MM.1S (cell line): ENCODE results near the gene TSPAN10.

Experiments used
- CTCF ChIP-seq: fragments of 300-600 bp; sonication (generic); IDR thresholded peaks from 2 replicates; pipeline ENCODE4 v1.5.1; 2016; ENCODE audit warnings: antibody characterized with exemption, low read length, mixed read lengths
- EZH2 ChIP-seq: fragments of 300-600 bp; sonication (generic); optimal IDR thresholded peaks from 2 replicates; pipeline ENCODE3; 2017; ENCODE audit warnings: low read depth, mild to moderate bottlenecking, antibody characterized with exemption, low read length, mixed read lengths
- EZH2phosphoT487 ChIP-seq: fragments of 300-600 bp; sonication (generic); IDR thresholded peaks from 2 replicates; pipeline ENCODE4 v1.6.1; 2018; ENCODE audit warnings: antibody characterized with exemption, low read length

DNA sequence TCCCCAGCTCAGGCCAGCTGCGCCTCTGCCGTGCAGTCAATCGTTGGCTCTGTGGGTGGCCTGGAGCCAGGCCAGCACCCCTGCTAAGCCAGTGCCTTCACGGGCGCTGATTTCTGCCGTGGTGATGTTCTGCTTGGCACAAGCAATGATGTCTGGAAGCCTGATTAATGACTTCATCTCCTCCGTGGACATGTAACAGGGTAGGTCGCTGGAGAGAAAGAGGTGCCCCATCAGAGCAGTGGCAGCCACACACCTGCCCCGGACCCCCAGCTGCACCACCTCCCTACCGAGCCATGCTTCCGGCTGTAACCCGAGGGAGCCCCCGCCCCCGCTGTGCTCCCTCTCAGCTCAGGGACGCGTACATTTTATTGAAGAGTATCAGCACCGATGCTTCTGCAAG is 44.7 kb downstream of the TSPAN10 start:
- TF ChIP-seq CTCF: no peak
- no peak for TF ChIP-seq EZH2
- no peak for TF ChIP-seq EZH2phosphoT487
